Karpas-422 (cell line): ENCODE measurements around the gene CHFR. TPM values are rescaled to one million over a fixed set of nuclear protein-coding genes. Genes with fewer than 3 reads are reported as not detected.
"Not testable (repeated sequence)": the region's sequence is repeated elsewhere in the genome, so short reads cannot be mapped to it uniquely, and the experiment has no call there.

Experiments used
- DNase-seq: peaks from one replicate; pipeline ENCODE4 v3.0.0-alpha.2; 2015
- H2AFZ ChIP-seq: fragments of 200-600 bp; sonication (generic); 2 replicates; pipeline ENCODE4 v1.6.1; 2014; ENCODE audit warnings: antibody characterized with exemption, low read length, mixed read lengths
- H3K27ac ChIP-seq: fragments of 200-600 bp; sonication (generic); 2 replicates; pipeline ENCODE4 v1.5.1; 2014; ENCODE audit warnings: mild to moderate bottlenecking, low read length, moderate library complexity
- H3K27me3 ChIP-seq: fragments of 200-600 bp; sonication (generic); 2 replicates; pipeline ENCODE4 v1.6.1; 2014; ENCODE audit warnings: low read length, mixed read lengths
- H3K36me3 ChIP-seq: fragments of 200-600 bp; sonication (generic); 2 replicates; pipeline ENCODE4 v1.6.1; 2014; ENCODE audit warnings: low read length, mixed read lengths; ENCODE audit not compliant: insufficient read depth
- H3K4me1 ChIP-seq: fragments of 200-600 bp; sonication (generic); 2 replicates; pipeline ENCODE4 v1.6.1; 2014; ENCODE audit warnings: mild to moderate bottlenecking, low read length, mixed read lengths
- H3K4me2 ChIP-seq: fragments of 200-600 bp; sonication (generic); 2 replicates; pipeline ENCODE4 v1.6.1; 2014; ENCODE audit warnings: low read length, low read depth, mild to moderate bottlenecking; ENCODE audit not compliant: poor library complexity, severe bottlenecking
- H3K4me3 ChIP-seq: fragments of 200-600 bp; sonication (generic); 2 replicates; pipeline ENCODE4 v1.5.1; 2014; ENCODE audit warnings: mild to moderate bottlenecking, antibody characterized with exemption, low read length, mixed read lengths
- H3K79me2 ChIP-seq: fragments of 200-600 bp; sonication (generic); 2 replicates; pipeline ENCODE4 v1.6.1; 2014; ENCODE audit warnings: mild to moderate bottlenecking, low read length, mixed read lengths
- H3K9ac ChIP-seq: fragments of 200-600 bp; sonication (generic); 2 replicates; pipeline ENCODE4 v1.6.0; 2014; ENCODE audit warnings: low read length
- H3K9me2 ChIP-seq: fragments of 200-600 bp; sonication (generic), shearing (Covaris generic); replicated peaks from 2 replicates; pipeline ENCODE4 v1.6.0; 2014; ENCODE audit warnings: mild to moderate bottlenecking, low read length, moderate library complexity; ENCODE audit not compliant: insufficient read depth
- H3K9me3 ChIP-seq: fragments of 300-700, 200-600 bp; sonication (generic); 2 replicates; pipeline ENCODE4 v1.6.1; 2014; ENCODE audit warnings: low read length, mixed read lengths
- H4K20me1 ChIP-seq: fragments of 200-600 bp; sonication (generic); 2 replicates; pipeline ENCODE4 v1.6.1; 2014; ENCODE audit warnings: mild to moderate bottlenecking, antibody characterized with exemption, low read length, low read depth; ENCODE audit not compliant: insufficient read depth
- total RNA-seq: library from RNA; depleted of rRNA; stranded (reverse); fragments of >200 nt; shearing (Covaris generic); gene quantifications from 2 replicates; pipeline ENCODE4 v1.2.3, GENCODE V29; 2014; ENCODE audit warnings: low replicate concordance

Gene CHFR
- total RNA-seq, 1 experiment from 2014 or later, result 10.1 TPM

- DNase-seq, result no peak
- Histone ChIP-seq H3K27ac (no peak overlapping the region), H3K36me3 (no peaks in the 10 kb centered on the region)
These were observed 15.1 kb downstream of the CHFR start for GRCh38 chr12:132872073-132872855.

GRCh38 chr12:132869551-132869950 is 17.9 kb downstream of the CHFR start:
- no peaks in the 10 kb centered on the region for H3K9me2 ChIP-seq
- no peaks in the 10 kb centered on the region for H3K4me1 ChIP-seq
- no peak overlapping the region for H3K27ac ChIP-seq
- H4K20me1 ChIP-seq, result no peaks in the 10 kb centered on the region
- H2AFZ ChIP-seq, result no peak overlapping the region
- 0 out of 2 replicates have a peak, but pooled peaks cover 4% of the 10 kb centered on the region for H3K36me3 ChIP-seq
- no peaks in the 10 kb centered on the region for H3K27me3 ChIP-seq
- no peak overlapping the region for H3K9ac ChIP-seq
- no peak overlapping the region for H3K4me3 ChIP-seq
- no peak for DNase-seq
- no peak overlapping the region for H3K4me2 ChIP-seq
- H3K9me3 ChIP-seq, result peaks cover 3% of the 10 kb centered on the region; the same call in 1 of the 2 replicates
- H3K79me2 ChIP-seq, result no peaks in the 10 kb centered on the region

More at GRCh38 chr12:132872073-132872855, 15.1 kb downstream of the CHFR start:
- Histone ChIP-seq H3K9me2 (no peaks in the 10 kb centered on the region), H3K27me3 (no peaks in the 10 kb centered on the region), H3K9ac (no peak overlapping the region), H4K20me1 (no peaks in the 10 kb centered on the region), H3K4me1 (no peaks in the 10 kb centered on the region), H3K4me2 (no peak overlapping the region), H3K4me3 (no peak overlapping the region), H3K9me3 (0 out of 2 replicates have a peak, but pooled peaks cover 3% of the 10 kb centered on the region), H2AFZ (no peak overlapping the region), H3K79me2 (no peaks in the 10 kb centered on the region)

DNA sequence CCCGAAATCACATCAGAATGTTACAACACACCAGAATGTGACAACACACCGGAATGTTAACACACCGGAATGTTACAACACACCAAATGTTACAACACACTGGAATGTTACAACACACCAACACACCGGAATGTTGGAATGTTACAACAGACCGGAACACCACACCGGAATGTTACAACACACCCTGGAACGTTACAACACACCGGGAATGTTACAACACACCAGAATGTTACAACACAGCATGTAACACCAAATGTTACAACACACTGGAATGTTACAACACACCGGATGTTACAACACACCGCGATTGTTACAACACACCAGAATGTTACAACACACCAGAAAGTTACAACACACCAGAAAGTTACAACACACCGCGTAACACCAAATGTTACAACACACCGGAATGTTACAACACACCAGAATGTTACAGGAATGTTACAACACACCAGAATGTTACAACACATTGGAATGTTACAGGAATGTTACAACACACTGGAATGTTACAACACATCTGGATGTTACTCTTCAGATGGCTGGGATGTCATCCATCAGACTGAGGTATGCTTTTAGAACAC is 21.1 kb downstream of the CHFR start:
- no peak overlapping the region for H3K9ac ChIP-seq
- no peak for DNase-seq
- peaks cover 3% of the 10 kb centered on the region; the same call in 1 of the 2 replicates for H3K9me3 ChIP-seq
- no peaks in the 10 kb centered on the region for H3K9me2 ChIP-seq
- H4K20me1 ChIP-seq, result no peaks in the 10 kb centered on the region
- H3K4me3 ChIP-seq, result no peak overlapping the region
- H3K4me2 ChIP-seq, result no peak overlapping the region
- H3K36me3 ChIP-seq, result 0 out of 2 replicates have a peak, but pooled peaks cover 4% of the 10 kb centered on the region
- no peak overlapping the region for H3K27ac ChIP-seq
- H3K27me3 ChIP-seq, result no peaks in the 10 kb centered on the region
- no peaks in the 10 kb centered on the region for H3K4me1 ChIP-seq
- H3K79me2 ChIP-seq, result no peaks in the 10 kb centered on the region
- H2AFZ ChIP-seq, result no peak overlapping the region

DNA sequence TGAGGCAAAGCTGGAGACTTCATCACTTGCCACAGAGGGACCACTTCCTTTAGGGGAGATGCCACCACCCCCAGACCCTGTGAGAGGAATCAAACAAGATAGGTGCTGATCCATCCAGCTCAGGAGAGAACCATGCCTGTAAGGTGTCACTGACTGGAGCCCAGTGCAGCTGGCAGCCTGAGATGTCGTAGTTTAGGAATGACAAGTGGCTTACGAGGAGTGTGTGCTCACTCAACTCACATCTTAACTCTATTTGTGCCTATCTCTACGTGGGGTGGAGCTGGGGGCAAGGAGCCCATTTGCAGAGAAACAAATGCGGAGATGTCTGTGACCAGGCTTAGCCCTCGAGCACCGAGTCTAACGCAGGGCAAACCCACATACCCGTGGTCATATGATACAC is 25.8 kb downstream of the CHFR start:
- no peak overlapping the region for H2AFZ ChIP-seq
- H3K36me3 ChIP-seq, result 0 out of 2 replicates have a peak, but pooled peaks cover 4% of the 10 kb centered on the region

GRCh38 chr12:132858718-132859266 is 28.6 kb downstream of the CHFR start:
- Histone ChIP-seq H3K4me3 (no peak overlapping the region), H4K20me1 (no peaks in the 10 kb centered on the region), H3K9ac (no peak overlapping the region), H3K9me2 (no peaks in the 10 kb centered on the region), H3K9me3 (no peaks in the 10 kb centered on the region), H3K79me2 (no peaks in the 10 kb centered on the region), H3K4me2 (no peak overlapping the region), H3K27ac (no peak overlapping the region), H3K36me3 (peaks cover 4% of the 10 kb centered on the region; the same call in 1 of the 2 replicates), H3K27me3 (no peaks in the 10 kb centered on the region), H2AFZ (no peak overlapping the region), H3K4me1 (no peaks in the 10 kb centered on the region)
- no peak for DNase-seq

More for the DNA sequence above, 25.8 kb downstream of the CHFR start:
- Histone ChIP-seq H3K27ac (no peak overlapping the region), H3K9me3 (no peaks in the 10 kb centered on the region; the same call in 1 of the 2 replicates), H3K27me3 (no peaks in the 10 kb centered on the region), H3K9ac (no peak overlapping the region), H3K9me2 (no peaks in the 10 kb centered on the region), H3K79me2 (no peaks in the 10 kb centered on the region), H3K4me2 (no peak overlapping the region), H3K4me1 (no peaks in the 10 kb centered on the region), H4K20me1 (no peaks in the 10 kb centered on the region), H3K4me3 (no peak overlapping the region)
- DNase-seq, result no peak

DNA sequence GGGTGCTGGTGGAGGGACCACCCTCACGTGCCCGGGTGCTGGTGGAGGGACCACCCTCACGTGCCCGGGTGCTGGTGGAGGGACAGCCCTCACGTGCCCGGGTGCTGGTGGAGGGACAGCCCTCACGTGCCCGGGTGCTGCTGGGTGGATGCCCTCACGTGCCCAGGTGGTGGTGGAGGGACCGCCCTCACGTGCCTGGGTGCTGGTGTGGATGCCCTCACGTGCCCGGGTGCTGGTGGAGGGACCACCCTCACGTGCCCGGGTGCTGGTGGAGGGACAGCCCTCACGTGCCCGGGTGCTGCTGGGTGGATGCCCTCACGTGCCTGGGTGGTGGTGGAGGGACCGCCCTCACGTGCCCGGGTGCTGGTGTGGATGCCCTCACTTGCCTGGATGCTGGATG is 30.4 kb downstream of the CHFR start:
- H3K36me3 ChIP-seq, H3K79me2 ChIP-seq, H3K4me2 ChIP-seq, H3K4me3 ChIP-seq, H3K9ac ChIP-seq, H3K27me3 ChIP-seq, H4K20me1 ChIP-seq, H2AFZ ChIP-seq, H3K27ac ChIP-seq, H3K9me3 ChIP-seq, DNase-seq, H3K9me2 ChIP-seq, H3K4me1 ChIP-seq: not testable (repeated sequence)

DNA sequence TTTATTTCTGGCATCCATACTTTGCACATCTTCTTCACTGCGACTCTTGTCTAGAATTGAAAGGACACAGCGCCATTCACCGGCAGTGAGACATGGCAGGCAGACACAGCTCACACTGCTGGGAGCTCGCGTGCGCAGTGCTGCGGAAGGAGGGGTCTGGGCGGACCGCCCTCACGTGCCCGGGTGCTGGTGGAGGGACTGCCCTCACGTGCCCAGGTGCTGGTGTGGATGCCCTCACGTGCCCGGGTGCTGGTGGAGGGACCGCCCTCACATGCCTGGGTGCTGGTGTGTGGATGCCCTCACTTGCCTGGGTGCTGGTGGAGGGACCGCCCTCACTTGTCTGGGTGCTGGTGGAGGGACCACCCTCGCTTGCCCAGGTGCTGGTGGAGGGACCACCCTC is 30.8 kb downstream of the CHFR start:
- Histone ChIP-seq H3K9me2 (no peaks in the 10 kb centered on the region), H3K9me3 (no peaks in the 10 kb centered on the region), H3K79me2 (no peaks in the 10 kb centered on the region), H3K27ac (no peak overlapping the region), H3K27me3 (no peaks in the 10 kb centered on the region), H3K9ac (no peak overlapping the region), H3K4me2 (no peak overlapping the region), H3K4me3 (no peak overlapping the region), H2AFZ (no peak overlapping the region), H3K4me1 (no peaks in the 10 kb centered on the region), H3K36me3 (peaks cover 4% of the 10 kb centered on the region; the same call in 1 of the 2 replicates), H4K20me1 (no peaks in the 10 kb centered on the region)
- no peak for DNase-seq

DNA sequence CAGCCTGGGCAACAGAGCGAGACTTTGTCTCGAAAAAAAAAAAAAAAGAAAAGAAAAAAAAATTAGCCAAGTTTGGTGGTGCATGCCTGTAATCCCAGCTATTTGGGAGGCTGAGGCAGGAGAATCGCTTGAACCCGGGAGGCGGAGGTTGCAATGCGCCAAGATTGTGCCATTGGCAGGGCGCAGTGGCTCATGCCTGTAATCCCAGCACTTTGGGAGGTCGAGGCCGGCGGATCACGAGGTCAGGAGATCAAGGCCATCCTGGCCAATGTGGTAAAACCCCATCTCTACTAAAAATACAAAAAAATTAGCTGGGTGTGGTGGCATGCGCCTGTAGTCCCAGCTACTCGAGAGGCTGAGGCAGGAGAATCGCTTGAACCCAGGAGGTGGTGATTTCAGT is 32.2 kb downstream of the CHFR start:
- H3K27ac ChIP-seq, DNase-seq: not testable (repeated sequence)

More for the DNA sequence above, 32.2 kb downstream of the CHFR start:
- H3K9ac ChIP-seq, H3K9me2 ChIP-seq, H4K20me1 ChIP-seq, H3K27me3 ChIP-seq, H3K36me3 ChIP-seq, H2AFZ ChIP-seq, H3K79me2 ChIP-seq, H3K4me3 ChIP-seq, H3K4me1 ChIP-seq, H3K4me2 ChIP-seq, H3K9me3 ChIP-seq: not testable (repeated sequence)
